Spleen (tissue), 7 donors: Measurements from ENCODE around the gene CEP152.

Experiments
- POLR2A ChIP-seq, 3 donors: fragments of 450-650 bp; IDR thresholded peaks; one replicate each; pipeline ENCODE4 v1.5.1; 2017; ENCODE audit warnings: antibody characterized with exemption in 3 of 3, mild to moderate bottlenecking in 1 of 3
- POLR2AphosphoS5 ChIP-seq, 3 donors: sonication (generic); formaldehyde crosslinking; IDR thresholded peaks; one replicate each; pipeline ENCODE4 v1.5.1; 2017; ENCODE audit warnings: antibody characterized with exemption in 3 of 3
- TF ChIP-seq, protein P1 (sequence below), 11 experiments: fragments of 200-600 bp in 7 of 11; fragments of 450-650 bp in 4 of 11; sonication (generic) in 4 of 11; IDR thresholded peaks in 8 of 11; conservative IDR thresholded peaks in 3 of 11; 1 replicate in 7 of 11; 2 replicates in 4 of 11; pipeline versions ENCODE4 v1.4.0 to v1.8.0; 2016 to 2021; ENCODE audit warnings: antibody characterized with exemption in 11 of 11, inconsistent platforms in 4 of 11, mild to moderate bottlenecking in 1 of 11
- donor health status: DM: no; HTN: no; CAD: no; lungs with moderate emphysema.
- donor health status: DM: no; HTN: no; CAD: no.
- donor health status: DM: no; HTN: no; CAD: no.

DNA sequence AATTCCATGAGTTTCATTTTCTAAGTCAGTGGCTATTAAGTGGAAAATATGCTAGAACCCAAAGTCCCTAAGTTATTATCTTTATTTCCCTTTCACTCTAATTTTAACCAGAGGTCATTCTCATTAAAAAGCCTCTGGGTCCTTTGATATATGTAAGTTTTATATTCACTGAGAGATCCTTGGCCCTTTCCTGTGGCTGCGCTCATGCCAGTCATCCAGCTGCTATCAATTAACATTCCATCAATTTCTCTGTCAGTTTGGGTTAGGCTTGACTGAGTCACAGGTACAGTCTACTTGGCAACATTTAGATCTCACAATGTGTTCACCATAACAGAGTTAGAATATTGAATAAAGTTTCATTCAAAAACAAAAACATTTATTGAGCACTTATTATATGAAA lies 107.3 kb downstream of the CEP152 start:
- TF ChIP-seq, protein P1, sequence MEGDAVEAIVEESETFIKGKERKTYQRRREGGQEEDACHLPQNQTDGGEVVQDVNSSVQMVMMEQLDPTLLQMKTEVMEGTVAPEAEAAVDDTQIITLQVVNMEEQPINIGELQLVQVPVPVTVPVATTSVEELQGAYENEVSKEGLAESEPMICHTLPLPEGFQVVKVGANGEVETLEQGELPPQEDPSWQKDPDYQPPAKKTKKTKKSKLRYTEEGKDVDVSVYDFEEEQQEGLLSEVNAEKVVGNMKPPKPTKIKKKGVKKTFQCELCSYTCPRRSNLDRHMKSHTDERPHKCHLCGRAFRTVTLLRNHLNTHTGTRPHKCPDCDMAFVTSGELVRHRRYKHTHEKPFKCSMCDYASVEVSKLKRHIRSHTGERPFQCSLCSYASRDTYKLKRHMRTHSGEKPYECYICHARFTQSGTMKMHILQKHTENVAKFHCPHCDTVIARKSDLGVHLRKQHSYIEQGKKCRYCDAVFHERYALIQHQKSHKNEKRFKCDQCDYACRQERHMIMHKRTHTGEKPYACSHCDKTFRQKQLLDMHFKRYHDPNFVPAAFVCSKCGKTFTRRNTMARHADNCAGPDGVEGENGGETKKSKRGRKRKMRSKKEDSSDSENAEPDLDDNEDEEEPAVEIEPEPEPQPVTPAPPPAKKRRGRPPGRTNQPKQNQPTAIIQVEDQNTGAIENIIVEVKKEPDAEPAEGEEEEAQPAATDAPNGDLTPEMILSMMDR (IDR thresholded peaks at IDR 0.05 in 8 of 11, conservative IDR thresholded peaks at IDR 0.05 in 3 of 11): no peak
- TF ChIP-seq POLR2A (IDR thresholded peaks at IDR 0.05) (no peak), POLR2AphosphoS5 (IDR thresholded peaks at IDR 0.05) (no peak)
